Keratinocyte (primary cell): ENCODE data around the gene MDH1B.

Experiments used
- CTCF ChIP-seq, 3 experiments: IDR thresholded peaks in 1 of 3; conservative IDR thresholded peaks in 1 of 3; optimal IDR thresholded peaks in 1 of 3; 2 replicates in 2 of 3; 3 replicates in 1 of 3; pipeline versions ENCODE3 to v1.5.1; 2011; ENCODE audit warnings: low read length in 3 of 3, mild to moderate bottlenecking in 3 of 3, moderate library complexity in 2 of 3, control low read depth in 1 of 3, inconsistent platforms in 1 of 3; ENCODE audit not compliant: insufficient read depth in 2 of 3; ENCODE audit errors: extremely low read depth in 1 of 3
- EZH2 ChIP-seq: IDR thresholded peaks from one replicate; pipeline ENCODE4 v1.6.1; 2012; ENCODE audit warnings: inconsistent platforms, mild to moderate bottlenecking, low read length, moderate library complexity

GRCh38 chr2:206756816-206757215, 8.3 kb downstream of the MDH1B start:
- no peak for TF ChIP-seq CTCF (optimal IDR thresholded peaks at IDR 0.05 in 1 of 3, IDR thresholded peaks at IDR 0.05 in 1 of 3, conservative IDR thresholded peaks at IDR 0.05 in 1 of 3; ENCODE audit: extremely low read depth in 1 of 3, insufficient read depth in 2 of 3, low read length in 3 of 3)
- TF ChIP-seq EZH2, result no peak
